Measurements from ENCODE around the gene PTPRR.

DNA sequence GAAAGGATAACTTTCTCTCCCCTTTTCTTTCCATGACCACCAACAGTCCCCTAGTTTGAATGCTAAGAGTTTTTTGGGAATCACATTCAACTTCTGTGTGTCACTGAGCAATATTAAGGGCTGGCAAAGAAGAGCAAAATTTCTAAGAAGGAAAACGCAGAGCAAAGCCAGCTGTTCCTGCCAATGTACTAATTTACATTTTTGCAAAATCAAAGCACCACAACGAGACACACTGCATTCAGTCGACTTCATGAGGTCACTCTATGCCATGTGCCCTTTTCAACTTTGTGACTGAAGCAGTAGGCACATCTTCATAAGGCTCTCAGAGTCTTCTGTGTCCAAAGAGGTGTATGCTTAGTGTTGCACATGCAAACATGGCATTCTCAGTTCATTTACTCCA lies 66.4 kb downstream of the PTPRR start:
- no peak for TF ChIP-seq POLR2A (IDR thresholded peaks at IDR 0.05)
- TF ChIP-seq, protein P1, sequence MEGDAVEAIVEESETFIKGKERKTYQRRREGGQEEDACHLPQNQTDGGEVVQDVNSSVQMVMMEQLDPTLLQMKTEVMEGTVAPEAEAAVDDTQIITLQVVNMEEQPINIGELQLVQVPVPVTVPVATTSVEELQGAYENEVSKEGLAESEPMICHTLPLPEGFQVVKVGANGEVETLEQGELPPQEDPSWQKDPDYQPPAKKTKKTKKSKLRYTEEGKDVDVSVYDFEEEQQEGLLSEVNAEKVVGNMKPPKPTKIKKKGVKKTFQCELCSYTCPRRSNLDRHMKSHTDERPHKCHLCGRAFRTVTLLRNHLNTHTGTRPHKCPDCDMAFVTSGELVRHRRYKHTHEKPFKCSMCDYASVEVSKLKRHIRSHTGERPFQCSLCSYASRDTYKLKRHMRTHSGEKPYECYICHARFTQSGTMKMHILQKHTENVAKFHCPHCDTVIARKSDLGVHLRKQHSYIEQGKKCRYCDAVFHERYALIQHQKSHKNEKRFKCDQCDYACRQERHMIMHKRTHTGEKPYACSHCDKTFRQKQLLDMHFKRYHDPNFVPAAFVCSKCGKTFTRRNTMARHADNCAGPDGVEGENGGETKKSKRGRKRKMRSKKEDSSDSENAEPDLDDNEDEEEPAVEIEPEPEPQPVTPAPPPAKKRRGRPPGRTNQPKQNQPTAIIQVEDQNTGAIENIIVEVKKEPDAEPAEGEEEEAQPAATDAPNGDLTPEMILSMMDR (IDR thresholded peaks at IDR 0.05) = no peak

Data from adrenal gland (tissue), 5 donors.